Measurements from ENCODE around the gene EML2.

GRCh38 chr19:45660636-45661035 is 21.4 kb upstream of the EML2 start:
- TF ChIP-seq POLR2AphosphoS5 (IDR thresholded peaks at IDR 0.05) (no peak), CTCF (IDR thresholded peaks at IDR 0.05) (no peak), POLR2A (IDR thresholded peaks at IDR 0.05) (no peak), EP300 (IDR thresholded peaks at IDR 0.05; ENCODE audit: low read depth) (no peak)

All from transverse colon (tissue), 4 donors.